Spleen (tissue), 11 donors: Measurements from ENCODE around the gene PPP4R3A. TPM values are rescaled to one million over a fixed set of nuclear protein-coding genes. Genes with fewer than 3 reads are reported as not detected.

Source experiments
- DNase-seq: peaks from one replicate; pipeline ENCODE4 v3.0.0-alpha.2; 2020
- H3K27ac ChIP-seq, 8 donors: fragments of 200-600 bp; sonication (generic) in 7 of 8; 1 replicate in 4 of 8; 2 replicates in 4 of 8; pipeline versions ENCODE4 v1.5.0 to v1.8.0; 2016 to 2021; ENCODE audit warnings: inconsistent platforms in 4 of 8, mild to moderate bottlenecking in 4 of 8, moderate library complexity in 1 of 8
- H3K27me3 ChIP-seq, 7 donors: fragments of 200-600 bp; sonication (generic) in 6 of 7; replicated peaks in 1 of 7; 1 replicate in 4 of 7; 2 replicates in 3 of 7; pipeline versions ENCODE4 v1.5.0 to v1.8.0; 2016 to 2021; ENCODE audit warnings: inconsistent platforms in 3 of 7, mild to moderate bottlenecking in 1 of 7
- H3K36me3 ChIP-seq, 6 donors: fragments of 200-600 bp; sonication (generic) in 5 of 6; 1 replicate in 4 of 6; 2 replicates in 2 of 6; pipeline versions ENCODE4 v1.5.0 to v1.8.0; 2016 to 2021; ENCODE audit warnings: inconsistent platforms in 2 of 6
- H3K4me1 ChIP-seq, 6 donors: fragments of 200-600 bp; sonication (generic) in 5 of 6; 1 replicate in 3 of 6; 2 replicates in 3 of 6; pipeline versions ENCODE4 v1.5.0 to v1.8.0; 2016 to 2021; ENCODE audit warnings: inconsistent platforms in 3 of 6
- H3K4me3 ChIP-seq, 8 donors: fragments of 200-600 bp; sonication (generic) in 7 of 8; 1 replicate in 4 of 8; 2 replicates in 4 of 8; pipeline versions ENCODE4 v1.5.0 to v1.8.0; 2016 to 2021; ENCODE audit warnings: inconsistent platforms in 4 of 8, mild to moderate bottlenecking in 4 of 8, moderate library complexity in 2 of 8
- H3K9me3 ChIP-seq, 8 donors: fragments of 200-600 bp; sonication (generic) in 7 of 8; 1 replicate in 4 of 8; 2 replicates in 4 of 8; pipeline versions ENCODE4 v1.5.0 to v1.8.0; 2016 to 2021; ENCODE audit warnings: inconsistent platforms in 4 of 8
- CTCF ChIP-seq, 11 experiments: fragments of 200-600 bp in 7 of 11; fragments of 450-650 bp in 4 of 11; sonication (generic) in 4 of 11; IDR thresholded peaks in 8 of 11; conservative IDR thresholded peaks in 3 of 11; 1 replicate in 7 of 11; 2 replicates in 4 of 11; pipeline versions ENCODE4 v1.4.0 to v1.8.0; 2016 to 2021; ENCODE audit warnings: antibody characterized with exemption in 11 of 11, inconsistent platforms in 4 of 11, mild to moderate bottlenecking in 1 of 11
- POLR2A ChIP-seq, 3 donors: fragments of 450-650 bp; IDR thresholded peaks; one replicate each; pipeline ENCODE4 v1.5.1; 2017; ENCODE audit warnings: antibody characterized with exemption in 3 of 3, mild to moderate bottlenecking in 1 of 3
- POLR2AphosphoS5 ChIP-seq, 3 donors: sonication (generic); formaldehyde crosslinking; IDR thresholded peaks; one replicate each; pipeline ENCODE4 v1.5.1; 2017; ENCODE audit warnings: antibody characterized with exemption in 3 of 3
- WGBS, 5 donors: extraction: QIAGEN DNeasy Blood & Tissue Kit in 3 of 5; methylation state at CpG; one replicate each; pipeline versions ENCODE4 v1.1.5 to v1.1.7; 2013 to 2018; 5-methylcytosine and 5-hydroxymethylcytosine counted together
- intact Hi-C: fragments of 100-400 bp; cut with DNase I; formaldehyde crosslinking; loops from one replicate; pipeline ENCODE4 v1.15.0; 2023; ENCODE audit warnings: low total_unique reads
- polyA plus RNA-seq, 3 donors: library from polyadenylated mRNA; stranded (reverse); fragments of 200-250 nt; gene quantifications; one replicate each; pipeline ENCODE4 v1.2.1, GENCODE V29; 2013
- total RNA-seq, 7 donors: library from RNA; depleted of rRNA in 3 of 7; stranded (reverse); fragments of >200 nt in 3 of 7; fragmentation: NEBNext Ultra II Directional in 4 of 7; extraction: Animal tissue kit (Norgen Biotek cat#: 25700) in 4 of 7; gene quantifications; one replicate each; pipeline versions ENCODE4 v1.1.0 to v1.2.1, GENCODE V29; 2016 to 2021
- donor health status: healthy with polysubstance abuse.
- donor health status: DM: no; HTN: no; CAD: no; lungs with moderate emphysema.
- donor health status: DM: no; HTN: no; CAD: no.
- donor health status: Bipolar disorder and iron deficiency.
- donor health status: healthy.
- donor health status: DM: no; HTN: no; CAD: no.
- donor health status: DM: yes; HTN: yes; CAD: no.

Gene PPP4R3A
- total and polyA plus RNA-seq, 10 donors: 53.9 to 119 (median 105) TPM

- peaks cover 0 to 5% (median 0%) of the 10 kb centered on the region in 6 donors for H3K4me1 ChIP-seq
- DNase-seq: no peak
- H3K36me3 ChIP-seq: no peaks in the 10 kb centered on the region
- H3K4me3 ChIP-seq: no peak overlapping the region
- WGBS, 5 donors: 85 to 95% (median 92%) methylated on average over 6 of the region's 6 CpGs
- TF ChIP-seq CTCF (IDR thresholded peaks at IDR 0.05 in 8 of 11, conservative IDR thresholded peaks at IDR 0.05 in 3 of 11) (no peak), POLR2AphosphoS5 (IDR thresholded peaks at IDR 0.05) (no peak), POLR2A (IDR thresholded peaks at IDR 0.05) (no peak)
- H3K27ac ChIP-seq: no peak overlapping the region
- H3K27me3 ChIP-seq: no peaks in the 10 kb centered on the region
- intact Hi-C loops: no loop called here
- H3K9me3 ChIP-seq: peaks cover 0 to 7% (median 0%) of the 10 kb centered on the region in 8 donors
Measured at GRCh38 chr14:91519239-91520036, 9.3 kb upstream of the PPP4R3A start.

- Histone ChIP-seq H3K4me3 (no peak overlapping the region), H3K4me1 (peaks cover 0 to 5% (median 0%) of the 10 kb centered on the region in 6 donors), H3K36me3 (no peaks in the 10 kb centered on the region), H3K9me3 (peaks cover 0 to 7% (median 0%) of the 10 kb centered on the region in 8 donors), H3K27ac (no peak overlapping the region), H3K27me3 (no peaks in the 10 kb centered on the region)
- intact Hi-C loops: no loop called here
- TF ChIP-seq CTCF (IDR thresholded peaks at IDR 0.05 in 8 of 11, conservative IDR thresholded peaks at IDR 0.05 in 3 of 11): no peak
- no peak for TF ChIP-seq POLR2A (IDR thresholded peaks at IDR 0.05)
- TF ChIP-seq POLR2AphosphoS5 (IDR thresholded peaks at IDR 0.05): no peak
- no peak for DNase-seq
- WGBS, 5 donors: 55 to 69% (median 63%) methylated on average over 7 of the region's 7 CpGs
Measured at GRCh38 chr14:91516663-91517388, 6.7 kb upstream of the PPP4R3A start.

GRCh38 chr14:91515979-91516378 is 5.9 kb upstream of the PPP4R3A start:
- no peak for DNase-seq
- H3K36me3 ChIP-seq: no peaks in the 10 kb centered on the region
- H3K9me3 ChIP-seq: peaks cover 0 to 2% (median 0%) of the 10 kb centered on the region in 8 donors
- H3K27me3 ChIP-seq: no peaks in the 10 kb centered on the region
- no peak overlapping the region for H3K27ac ChIP-seq
- peaks cover 3 to 8% (median 6%) of the 10 kb centered on the region in 6 donors for H3K4me1 ChIP-seq
- intact Hi-C loops: no loop called here
- 70 to 88% (median 79%) methylated on average over 7 of the region's 7 CpGs for WGBS, 5 donors
- TF ChIP-seq CTCF (IDR thresholded peaks at IDR 0.05 in 8 of 11, conservative IDR thresholded peaks at IDR 0.05 in 3 of 11): no peak
- TF ChIP-seq POLR2AphosphoS5 (IDR thresholded peaks at IDR 0.05): no peak
- no peak for TF ChIP-seq POLR2A (IDR thresholded peaks at IDR 0.05)
- H3K4me3 ChIP-seq: no peak overlapping the region

GRCh38 chr14:91511043-91511383 is 903 bp upstream of the PPP4R3A start:
- Histone ChIP-seq H3K4me3 (peak overlapping the region; percentile 84 to 99 (median 95)), H3K9me3 (no peaks in the 10 kb centered on the region), H3K4me1 (peaks cover 26 to 42% (median 34%) of the 10 kb centered on the region in 6 donors), H3K27ac (peak overlapping the region; percentile 99 to 100 (median 99)), H3K36me3 (peaks cover 0 to 11% (median 0%) of the 10 kb centered on the region in 6 donors), H3K27me3 (no peaks in the 10 kb centered on the region)
- TF ChIP-seq CTCF (IDR thresholded peaks at IDR 0.05 in 8 of 11, conservative IDR thresholded peaks at IDR 0.05 in 3 of 11): no peak
- no peak for TF ChIP-seq POLR2A (IDR thresholded peaks at IDR 0.05)
- TF ChIP-seq POLR2AphosphoS5 (IDR thresholded peaks at IDR 0.05): no peak
- no peak for DNase-seq
- 30 to 37% (median 36%) methylated on average over 9 of the region's 9 CpGs for WGBS, 5 donors
- intact Hi-C loops: no loop called here
